GM23338 (cell line): ENCODE data around the gene EXOC4.

ENCODE experiments used
- POLR2AphosphoS5 ChIP-seq: IDR thresholded peaks from 2 replicates; pipeline ENCODE4 v1.6.1; 2016; ENCODE audit warnings: antibody characterized with exemption, low read depth
- TF ChIP-seq, protein P1 (sequence below), 2 experiments: fragments of 200-600 bp in 1 of 2; sonication (generic) in 1 of 2; conservative IDR thresholded peaks; 2 replicates each; pipeline versions ENCODE4 v1.5.1 to v1.6.1; 2016 to 2017; ENCODE audit warnings: antibody characterized with exemption in 2 of 2, low read depth in 2 of 2, mild to moderate bottlenecking in 2 of 2, moderate library complexity in 1 of 2
- TF ChIP-seq, protein P2 (sequence below): IDR thresholded peaks from one replicate; pipeline ENCODE4 v1.6.1; 2018; ENCODE audit warnings: antibody characterized with exemption; ENCODE audit not compliant: unreplicated experiment

DNA sequence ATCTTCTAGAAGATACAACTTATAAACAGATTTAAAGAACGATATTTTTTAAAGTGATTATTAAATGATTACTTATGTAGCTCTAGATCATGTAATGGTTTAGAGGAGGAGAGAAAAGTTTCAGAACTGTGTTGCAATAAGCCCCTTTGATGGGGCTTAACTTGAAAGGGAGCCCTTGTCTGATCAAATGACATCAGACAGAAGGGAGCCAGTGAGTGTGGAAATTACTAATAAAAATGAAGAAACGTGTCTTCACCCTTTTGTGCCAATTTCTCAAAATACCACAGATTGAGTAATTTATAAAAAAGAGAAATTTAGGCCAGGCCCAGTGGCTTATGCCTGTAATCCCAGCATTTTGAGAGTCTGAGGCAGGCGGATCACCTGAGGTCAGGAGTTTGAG lies 318.2 kb downstream of the EXOC4 start:
- TF ChIP-seq POLR2AphosphoS5, result no peak
- TF ChIP-seq, protein P1, sequence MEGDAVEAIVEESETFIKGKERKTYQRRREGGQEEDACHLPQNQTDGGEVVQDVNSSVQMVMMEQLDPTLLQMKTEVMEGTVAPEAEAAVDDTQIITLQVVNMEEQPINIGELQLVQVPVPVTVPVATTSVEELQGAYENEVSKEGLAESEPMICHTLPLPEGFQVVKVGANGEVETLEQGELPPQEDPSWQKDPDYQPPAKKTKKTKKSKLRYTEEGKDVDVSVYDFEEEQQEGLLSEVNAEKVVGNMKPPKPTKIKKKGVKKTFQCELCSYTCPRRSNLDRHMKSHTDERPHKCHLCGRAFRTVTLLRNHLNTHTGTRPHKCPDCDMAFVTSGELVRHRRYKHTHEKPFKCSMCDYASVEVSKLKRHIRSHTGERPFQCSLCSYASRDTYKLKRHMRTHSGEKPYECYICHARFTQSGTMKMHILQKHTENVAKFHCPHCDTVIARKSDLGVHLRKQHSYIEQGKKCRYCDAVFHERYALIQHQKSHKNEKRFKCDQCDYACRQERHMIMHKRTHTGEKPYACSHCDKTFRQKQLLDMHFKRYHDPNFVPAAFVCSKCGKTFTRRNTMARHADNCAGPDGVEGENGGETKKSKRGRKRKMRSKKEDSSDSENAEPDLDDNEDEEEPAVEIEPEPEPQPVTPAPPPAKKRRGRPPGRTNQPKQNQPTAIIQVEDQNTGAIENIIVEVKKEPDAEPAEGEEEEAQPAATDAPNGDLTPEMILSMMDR (conservative IDR thresholded peaks at IDR 0.05; ENCODE audit: low read depth in 2 of 2), result no peak
- TF ChIP-seq, protein P2, sequence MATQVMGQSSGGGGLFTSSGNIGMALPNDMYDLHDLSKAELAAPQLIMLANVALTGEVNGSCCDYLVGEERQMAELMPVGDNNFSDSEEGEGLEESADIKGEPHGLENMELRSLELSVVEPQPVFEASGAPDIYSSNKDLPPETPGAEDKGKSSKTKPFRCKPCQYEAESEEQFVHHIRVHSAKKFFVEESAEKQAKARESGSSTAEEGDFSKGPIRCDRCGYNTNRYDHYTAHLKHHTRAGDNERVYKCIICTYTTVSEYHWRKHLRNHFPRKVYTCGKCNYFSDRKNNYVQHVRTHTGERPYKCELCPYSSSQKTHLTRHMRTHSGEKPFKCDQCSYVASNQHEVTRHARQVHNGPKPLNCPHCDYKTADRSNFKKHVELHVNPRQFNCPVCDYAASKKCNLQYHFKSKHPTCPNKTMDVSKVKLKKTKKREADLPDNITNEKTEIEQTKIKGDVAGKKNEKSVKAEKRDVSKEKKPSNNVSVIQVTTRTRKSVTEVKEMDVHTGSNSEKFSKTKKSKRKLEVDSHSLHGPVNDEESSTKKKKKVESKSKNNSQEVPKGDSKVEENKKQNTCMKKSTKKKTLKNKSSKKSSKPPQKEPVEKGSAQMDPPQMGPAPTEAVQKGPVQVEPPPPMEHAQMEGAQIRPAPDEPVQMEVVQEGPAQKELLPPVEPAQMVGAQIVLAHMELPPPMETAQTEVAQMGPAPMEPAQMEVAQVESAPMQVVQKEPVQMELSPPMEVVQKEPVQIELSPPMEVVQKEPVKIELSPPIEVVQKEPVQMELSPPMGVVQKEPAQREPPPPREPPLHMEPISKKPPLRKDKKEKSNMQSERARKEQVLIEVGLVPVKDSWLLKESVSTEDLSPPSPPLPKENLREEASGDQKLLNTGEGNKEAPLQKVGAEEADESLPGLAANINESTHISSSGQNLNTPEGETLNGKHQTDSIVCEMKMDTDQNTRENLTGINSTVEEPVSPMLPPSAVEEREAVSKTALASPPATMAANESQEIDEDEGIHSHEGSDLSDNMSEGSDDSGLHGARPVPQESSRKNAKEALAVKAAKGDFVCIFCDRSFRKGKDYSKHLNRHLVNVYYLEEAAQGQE, result no peak
